Measurements from ENCODE around the gene SIRPA. TPM values are rescaled to one million over a fixed set of nuclear protein-coding genes. Genes with fewer than 3 reads are reported as not detected.

Gene SIRPA
- polyA plus RNA-seq, 1 donor from 2014 or later = 8.0 TPM

DNA sequence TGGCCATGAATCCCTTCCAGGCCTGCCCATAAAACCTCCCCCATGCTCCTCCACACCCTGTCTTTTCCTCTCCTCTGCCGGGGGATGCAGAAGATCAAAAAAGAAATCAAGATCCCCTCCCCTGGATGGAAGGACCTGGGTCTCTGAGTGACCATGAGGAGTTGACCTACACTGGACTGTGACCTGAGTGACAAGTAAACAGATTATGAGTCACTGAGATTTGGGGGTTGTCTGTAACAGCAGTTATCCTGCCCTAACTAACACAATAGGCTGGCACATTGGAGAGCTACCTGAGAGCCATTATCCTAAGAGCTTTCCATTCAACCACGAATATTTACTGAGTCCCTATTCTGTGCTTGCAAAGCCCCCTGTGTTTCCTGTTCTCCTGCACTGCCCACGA is 28.4 kb upstream of the SIRPA start:
- no peak overlapping the region for H3K4me2 ChIP-seq (ENCODE audit: low read length)
- H3K79me2 ChIP-seq (replicated peaks; ENCODE audit: insufficient read depth, low read length) = no peaks in the 10 kb centered on the region
- no peak overlapping the region for H3K27ac ChIP-seq (ENCODE audit: low read length)
- no peaks in the 10 kb centered on the region for H3F3A ChIP-seq (ENCODE audit: insufficient read depth, low read length, poor library complexity, severe bottlenecking)
- no peaks in the 10 kb centered on the region for H4K20me1 ChIP-seq (ENCODE audit: insufficient read depth)
- no peaks in the 10 kb centered on the region for H3K27me3 ChIP-seq (ENCODE audit: insufficient read depth, low read depth, low read length)
- H3K4me3 ChIP-seq (ENCODE audit: low read length) = no peak overlapping the region
- H3K36me3 ChIP-seq (ENCODE audit: insufficient read depth, low read length) = no peaks in the 10 kb centered on the region
- H2AFZ ChIP-seq (ENCODE audit: low read depth, low read length) = no peak overlapping the region
- TF ChIP-seq TAF1 (IDR thresholded peaks at IDR 0.05; ENCODE audit: low read depth) (no peak), SMC3 (conservative IDR thresholded peaks at IDR 0.05; ENCODE audit: poor library complexity) (no peak), EP300 (conservative IDR thresholded peaks at IDR 0.05; ENCODE audit: poor library complexity, severe bottlenecking) (no peak), MXI1 (conservative IDR thresholded peaks at IDR 0.05; ENCODE audit: poor library complexity, severe bottlenecking) (no peak), EZH2 (IDR thresholded peaks at IDR 0.05; ENCODE audit: borderline replicate concordance, insufficient read depth, low read length, poor library complexity, severe bottlenecking) (no peak), RAD21 (conservative IDR thresholded peaks at IDR 0.05) (no peak), POLR2AphosphoS5 (IDR thresholded peaks at IDR 0.05) (no peak)
- TF ChIP-seq, protein P1, sequence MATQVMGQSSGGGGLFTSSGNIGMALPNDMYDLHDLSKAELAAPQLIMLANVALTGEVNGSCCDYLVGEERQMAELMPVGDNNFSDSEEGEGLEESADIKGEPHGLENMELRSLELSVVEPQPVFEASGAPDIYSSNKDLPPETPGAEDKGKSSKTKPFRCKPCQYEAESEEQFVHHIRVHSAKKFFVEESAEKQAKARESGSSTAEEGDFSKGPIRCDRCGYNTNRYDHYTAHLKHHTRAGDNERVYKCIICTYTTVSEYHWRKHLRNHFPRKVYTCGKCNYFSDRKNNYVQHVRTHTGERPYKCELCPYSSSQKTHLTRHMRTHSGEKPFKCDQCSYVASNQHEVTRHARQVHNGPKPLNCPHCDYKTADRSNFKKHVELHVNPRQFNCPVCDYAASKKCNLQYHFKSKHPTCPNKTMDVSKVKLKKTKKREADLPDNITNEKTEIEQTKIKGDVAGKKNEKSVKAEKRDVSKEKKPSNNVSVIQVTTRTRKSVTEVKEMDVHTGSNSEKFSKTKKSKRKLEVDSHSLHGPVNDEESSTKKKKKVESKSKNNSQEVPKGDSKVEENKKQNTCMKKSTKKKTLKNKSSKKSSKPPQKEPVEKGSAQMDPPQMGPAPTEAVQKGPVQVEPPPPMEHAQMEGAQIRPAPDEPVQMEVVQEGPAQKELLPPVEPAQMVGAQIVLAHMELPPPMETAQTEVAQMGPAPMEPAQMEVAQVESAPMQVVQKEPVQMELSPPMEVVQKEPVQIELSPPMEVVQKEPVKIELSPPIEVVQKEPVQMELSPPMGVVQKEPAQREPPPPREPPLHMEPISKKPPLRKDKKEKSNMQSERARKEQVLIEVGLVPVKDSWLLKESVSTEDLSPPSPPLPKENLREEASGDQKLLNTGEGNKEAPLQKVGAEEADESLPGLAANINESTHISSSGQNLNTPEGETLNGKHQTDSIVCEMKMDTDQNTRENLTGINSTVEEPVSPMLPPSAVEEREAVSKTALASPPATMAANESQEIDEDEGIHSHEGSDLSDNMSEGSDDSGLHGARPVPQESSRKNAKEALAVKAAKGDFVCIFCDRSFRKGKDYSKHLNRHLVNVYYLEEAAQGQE (IDR thresholded peaks at IDR 0.05; ENCODE audit: borderline replicate concordance) = no peak
- TF ChIP-seq, protein P2, sequence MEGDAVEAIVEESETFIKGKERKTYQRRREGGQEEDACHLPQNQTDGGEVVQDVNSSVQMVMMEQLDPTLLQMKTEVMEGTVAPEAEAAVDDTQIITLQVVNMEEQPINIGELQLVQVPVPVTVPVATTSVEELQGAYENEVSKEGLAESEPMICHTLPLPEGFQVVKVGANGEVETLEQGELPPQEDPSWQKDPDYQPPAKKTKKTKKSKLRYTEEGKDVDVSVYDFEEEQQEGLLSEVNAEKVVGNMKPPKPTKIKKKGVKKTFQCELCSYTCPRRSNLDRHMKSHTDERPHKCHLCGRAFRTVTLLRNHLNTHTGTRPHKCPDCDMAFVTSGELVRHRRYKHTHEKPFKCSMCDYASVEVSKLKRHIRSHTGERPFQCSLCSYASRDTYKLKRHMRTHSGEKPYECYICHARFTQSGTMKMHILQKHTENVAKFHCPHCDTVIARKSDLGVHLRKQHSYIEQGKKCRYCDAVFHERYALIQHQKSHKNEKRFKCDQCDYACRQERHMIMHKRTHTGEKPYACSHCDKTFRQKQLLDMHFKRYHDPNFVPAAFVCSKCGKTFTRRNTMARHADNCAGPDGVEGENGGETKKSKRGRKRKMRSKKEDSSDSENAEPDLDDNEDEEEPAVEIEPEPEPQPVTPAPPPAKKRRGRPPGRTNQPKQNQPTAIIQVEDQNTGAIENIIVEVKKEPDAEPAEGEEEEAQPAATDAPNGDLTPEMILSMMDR (IDR thresholded peaks at IDR 0.05; ENCODE audit: poor library complexity, severe bottlenecking) = no peak
- no peak overlapping the region for H3K9ac ChIP-seq (ENCODE audit: low read length)
- H3K9me3 ChIP-seq (ENCODE audit: low read length) = no peaks in the 10 kb centered on the region
- no peaks in the 10 kb centered on the region for H3K9me2 ChIP-seq (ENCODE audit: insufficient read depth, low read length)

DNA sequence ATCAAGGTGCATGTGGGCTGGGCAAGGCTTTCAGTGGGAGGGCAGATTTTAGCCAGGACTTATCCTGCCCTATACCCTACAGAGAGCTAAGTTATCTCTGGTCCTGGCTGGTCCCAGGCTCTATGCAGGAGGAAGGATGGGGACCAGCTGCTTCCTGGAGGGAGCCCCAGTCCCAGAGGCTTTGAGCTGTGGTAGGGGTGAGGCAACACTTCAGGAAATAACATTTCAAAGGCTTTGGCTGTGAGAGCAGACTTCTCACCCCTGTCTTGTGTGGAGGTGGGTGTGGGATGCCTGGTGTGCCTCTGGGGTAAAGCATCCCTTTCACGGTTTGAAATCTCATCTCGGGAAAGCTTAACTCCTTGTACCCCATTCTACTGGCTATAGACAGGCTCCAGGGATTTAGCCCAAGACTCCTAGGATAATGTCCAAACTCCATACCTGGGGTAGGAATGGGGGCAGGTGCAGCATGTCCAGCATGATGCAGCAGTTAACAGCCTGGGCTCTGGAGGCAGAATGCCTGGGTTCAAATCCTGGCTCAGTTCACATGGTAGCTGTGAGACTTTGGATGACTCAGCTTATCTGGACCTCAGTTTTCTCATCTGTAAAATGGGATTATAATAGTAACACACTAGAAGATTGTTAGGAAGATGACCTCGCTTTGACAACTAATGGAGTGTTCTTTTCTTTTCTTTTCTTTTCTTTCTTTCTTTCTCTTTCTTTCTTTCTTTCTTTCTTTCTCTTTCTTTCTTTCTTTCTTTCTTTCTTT is 27.5 kb upstream of the SIRPA start:
- Histone ChIP-seq H3K4me2 (ENCODE audit: low read length) (no peak overlapping the region), H3K4me3 (ENCODE audit: low read length) (no peak overlapping the region), H3K36me3 (ENCODE audit: insufficient read depth, low read length) (no peaks in the 10 kb centered on the region), H2AFZ (ENCODE audit: low read depth, low read length) (no peak overlapping the region), H4K20me1 (ENCODE audit: insufficient read depth) (no peaks in the 10 kb centered on the region), H3K9me2 (ENCODE audit: insufficient read depth, low read length) (no peaks in the 10 kb centered on the region), H3K9me3 (ENCODE audit: low read length) (no peaks in the 10 kb centered on the region), H3K27ac (ENCODE audit: low read length) (no peak overlapping the region), H3K27me3 (ENCODE audit: insufficient read depth, low read depth, low read length) (no peaks in the 10 kb centered on the region), H3K9ac (ENCODE audit: low read length) (no peak overlapping the region), H3F3A (ENCODE audit: insufficient read depth, low read length, poor library complexity, severe bottlenecking) (no peaks in the 10 kb centered on the region), H3K79me2 (replicated peaks; ENCODE audit: insufficient read depth, low read length) (no peaks in the 10 kb centered on the region)
- TF ChIP-seq EZH2 (IDR thresholded peaks at IDR 0.05; ENCODE audit: borderline replicate concordance, insufficient read depth, low read length, poor library complexity, severe bottlenecking) (no peak), SMC3 (conservative IDR thresholded peaks at IDR 0.05; ENCODE audit: poor library complexity) (no peak), MXI1 (conservative IDR thresholded peaks at IDR 0.05; ENCODE audit: poor library complexity, severe bottlenecking) (no peak), EP300 (conservative IDR thresholded peaks at IDR 0.05; ENCODE audit: poor library complexity, severe bottlenecking) (no peak), POLR2AphosphoS5 (IDR thresholded peaks at IDR 0.05) (no peak), TAF1 (IDR thresholded peaks at IDR 0.05; ENCODE audit: low read depth) (no peak), RAD21 (conservative IDR thresholded peaks at IDR 0.05) (no peak)
- TF ChIP-seq, protein P2 (IDR thresholded peaks at IDR 0.05; ENCODE audit: poor library complexity, severe bottlenecking) = no peak
- TF ChIP-seq, protein P1 (IDR thresholded peaks at IDR 0.05; ENCODE audit: borderline replicate concordance) = no peak

Data from neural cell (in vitro differentiated cells).